ENCODE results near the gene KIAA0408.

DNA sequence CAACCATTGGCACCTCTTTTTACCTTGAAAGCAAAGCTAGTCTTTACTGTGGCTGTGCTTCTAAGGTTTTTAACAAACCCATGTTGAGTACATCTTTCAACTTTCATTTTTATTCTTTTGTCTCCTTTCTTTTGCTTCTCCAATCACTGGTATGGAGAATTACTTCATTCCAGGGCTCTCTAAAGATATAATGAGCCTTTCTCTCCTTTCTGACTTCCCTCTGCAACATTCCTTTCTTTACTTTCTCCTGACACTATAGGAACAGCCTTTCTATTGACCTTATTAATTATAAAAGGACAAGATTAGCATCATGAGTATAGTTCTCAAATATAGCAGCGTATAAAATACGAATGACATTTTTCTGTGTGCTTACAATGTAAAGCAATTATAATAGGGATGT lies 23.1 kb upstream of the KIAA0408 start:
- TF ChIP-seq, protein P1, sequence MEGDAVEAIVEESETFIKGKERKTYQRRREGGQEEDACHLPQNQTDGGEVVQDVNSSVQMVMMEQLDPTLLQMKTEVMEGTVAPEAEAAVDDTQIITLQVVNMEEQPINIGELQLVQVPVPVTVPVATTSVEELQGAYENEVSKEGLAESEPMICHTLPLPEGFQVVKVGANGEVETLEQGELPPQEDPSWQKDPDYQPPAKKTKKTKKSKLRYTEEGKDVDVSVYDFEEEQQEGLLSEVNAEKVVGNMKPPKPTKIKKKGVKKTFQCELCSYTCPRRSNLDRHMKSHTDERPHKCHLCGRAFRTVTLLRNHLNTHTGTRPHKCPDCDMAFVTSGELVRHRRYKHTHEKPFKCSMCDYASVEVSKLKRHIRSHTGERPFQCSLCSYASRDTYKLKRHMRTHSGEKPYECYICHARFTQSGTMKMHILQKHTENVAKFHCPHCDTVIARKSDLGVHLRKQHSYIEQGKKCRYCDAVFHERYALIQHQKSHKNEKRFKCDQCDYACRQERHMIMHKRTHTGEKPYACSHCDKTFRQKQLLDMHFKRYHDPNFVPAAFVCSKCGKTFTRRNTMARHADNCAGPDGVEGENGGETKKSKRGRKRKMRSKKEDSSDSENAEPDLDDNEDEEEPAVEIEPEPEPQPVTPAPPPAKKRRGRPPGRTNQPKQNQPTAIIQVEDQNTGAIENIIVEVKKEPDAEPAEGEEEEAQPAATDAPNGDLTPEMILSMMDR (IDR thresholded peaks at IDR 0.05; ENCODE audit: low read length), result no peak
- TF ChIP-seq EZH2phosphoT487 (IDR thresholded peaks at IDR 0.05; ENCODE audit: low read length) (no peak), EZH2 (optimal IDR thresholded peaks at IDR 0.05; ENCODE audit: low read depth, low read length) (no peak)

Measured in MM.1S (cell line).